HEK293 (cell line): ENCODE data around the gene SYNDIG1.

Experiments
- ATF2 ChIP-seq: fragments of 450-650 bp; formaldehyde crosslinking; IDR thresholded peaks from 2 replicates; pipeline ENCODE4 v1.5.1; 2016; ENCODE audit warnings: missing biosample characterization, missing genetic modification characterization, low read depth
- BCL11B ChIP-seq: fragments of 450-650 bp; formaldehyde crosslinking; IDR thresholded peaks from 2 replicates; pipeline ENCODE4 v1.5.1; 2016; ENCODE audit warnings: low read depth, missing biosample characterization, missing genetic modification characterization
- REST ChIP-seq: fragments of 450-650 bp; formaldehyde crosslinking; IDR thresholded peaks from 2 replicates; pipeline ENCODE4 v1.5.1; 2016; ENCODE audit warnings: missing biosample characterization, missing genetic modification characterization
- ZBTB48 ChIP-seq: fragments of 450-650 bp; formaldehyde crosslinking; IDR thresholded peaks from 2 replicates; pipeline ENCODE4 v1.5.1; 2016; ENCODE audit warnings: missing biosample characterization, missing genetic modification characterization
- ZNF311 ChIP-seq: fragments of 450-650 bp; formaldehyde crosslinking; IDR thresholded peaks from 2 replicates; pipeline ENCODE4 v1.5.1; 2017; ENCODE audit warnings: missing biosample characterization, missing genetic modification characterization, borderline replicate concordance
- ZNF473 ChIP-seq: fragments of 450-650 bp; formaldehyde crosslinking; IDR thresholded peaks from 2 replicates; pipeline ENCODE4 v1.5.1; 2017; ENCODE audit warnings: missing biosample characterization, missing genetic modification characterization
- ZNF768 ChIP-seq: fragments of 450-650 bp; formaldehyde crosslinking; IDR thresholded peaks from 2 replicates; pipeline ENCODE4 v1.5.1; 2018; ENCODE audit warnings: missing biosample characterization, mild to moderate bottlenecking, missing genetic modification characterization
- TF ChIP-seq, protein P1 (sequence below): fragments of 450-650 bp; formaldehyde crosslinking; IDR thresholded peaks from 2 replicates; pipeline ENCODE4 v1.5.1; 2016; ENCODE audit warnings: missing biosample characterization, missing genetic modification characterization
- TF ChIP-seq, protein P2 (sequence below): fragments of 450-650 bp; formaldehyde crosslinking; IDR thresholded peaks from 2 replicates; pipeline ENCODE4 v1.5.1; 2016; ENCODE audit warnings: missing biosample characterization, missing genetic modification characterization, low read depth
- TF ChIP-seq, protein P3 (sequence below): fragments of 450-650 bp; formaldehyde crosslinking; IDR thresholded peaks from 2 replicates; pipeline ENCODE4 v1.5.1; 2016; ENCODE audit warnings: missing biosample characterization, missing genetic modification characterization

GRCh38 chr20:24503352-24503931, 34.0 kb downstream of the SYNDIG1 start:
- TF ChIP-seq, protein P1, sequence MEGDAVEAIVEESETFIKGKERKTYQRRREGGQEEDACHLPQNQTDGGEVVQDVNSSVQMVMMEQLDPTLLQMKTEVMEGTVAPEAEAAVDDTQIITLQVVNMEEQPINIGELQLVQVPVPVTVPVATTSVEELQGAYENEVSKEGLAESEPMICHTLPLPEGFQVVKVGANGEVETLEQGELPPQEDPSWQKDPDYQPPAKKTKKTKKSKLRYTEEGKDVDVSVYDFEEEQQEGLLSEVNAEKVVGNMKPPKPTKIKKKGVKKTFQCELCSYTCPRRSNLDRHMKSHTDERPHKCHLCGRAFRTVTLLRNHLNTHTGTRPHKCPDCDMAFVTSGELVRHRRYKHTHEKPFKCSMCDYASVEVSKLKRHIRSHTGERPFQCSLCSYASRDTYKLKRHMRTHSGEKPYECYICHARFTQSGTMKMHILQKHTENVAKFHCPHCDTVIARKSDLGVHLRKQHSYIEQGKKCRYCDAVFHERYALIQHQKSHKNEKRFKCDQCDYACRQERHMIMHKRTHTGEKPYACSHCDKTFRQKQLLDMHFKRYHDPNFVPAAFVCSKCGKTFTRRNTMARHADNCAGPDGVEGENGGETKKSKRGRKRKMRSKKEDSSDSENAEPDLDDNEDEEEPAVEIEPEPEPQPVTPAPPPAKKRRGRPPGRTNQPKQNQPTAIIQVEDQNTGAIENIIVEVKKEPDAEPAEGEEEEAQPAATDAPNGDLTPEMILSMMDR (tag by site-specific recombination), result no peak
- TF ChIP-seq, protein P2, sequence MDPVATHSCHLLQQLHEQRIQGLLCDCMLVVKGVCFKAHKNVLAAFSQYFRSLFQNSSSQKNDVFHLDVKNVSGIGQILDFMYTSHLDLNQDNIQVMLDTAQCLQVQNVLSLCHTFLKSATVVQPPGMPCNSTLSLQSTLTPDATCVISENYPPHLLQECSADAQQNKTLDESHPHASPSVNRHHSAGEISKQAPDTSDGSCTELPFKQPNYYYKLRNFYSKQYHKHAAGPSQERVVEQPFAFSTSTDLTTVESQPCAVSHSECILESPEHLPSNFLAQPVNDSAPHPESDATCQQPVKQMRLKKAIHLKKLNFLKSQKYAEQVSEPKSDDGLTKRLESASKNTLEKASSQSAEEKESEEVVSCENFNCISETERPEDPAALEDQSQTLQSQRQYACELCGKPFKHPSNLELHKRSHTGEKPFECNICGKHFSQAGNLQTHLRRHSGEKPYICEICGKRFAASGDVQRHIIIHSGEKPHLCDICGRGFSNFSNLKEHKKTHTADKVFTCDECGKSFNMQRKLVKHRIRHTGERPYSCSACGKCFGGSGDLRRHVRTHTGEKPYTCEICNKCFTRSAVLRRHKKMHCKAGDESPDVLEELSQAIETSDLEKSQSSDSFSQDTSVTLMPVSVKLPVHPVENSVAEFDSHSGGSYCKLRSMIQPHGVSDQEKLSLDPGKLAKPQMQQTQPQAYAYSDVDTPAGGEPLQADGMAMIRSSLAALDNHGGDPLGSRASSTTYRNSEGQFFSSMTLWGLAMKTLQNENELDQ, result no peak
- no peak for TF ChIP-seq ZBTB48
- no peak for TF ChIP-seq ZNF768 (tag by site-specific recombination)
- TF ChIP-seq BCL11B (tag by site-specific recombination), result no peak
- no peak for TF ChIP-seq REST
- TF ChIP-seq ZNF473 (tag by site-specific recombination), result no peak
- TF ChIP-seq ATF2 (tag by site-specific recombination), result no peak
- TF ChIP-seq ZNF311, result no peak
- TF ChIP-seq, protein P3, sequence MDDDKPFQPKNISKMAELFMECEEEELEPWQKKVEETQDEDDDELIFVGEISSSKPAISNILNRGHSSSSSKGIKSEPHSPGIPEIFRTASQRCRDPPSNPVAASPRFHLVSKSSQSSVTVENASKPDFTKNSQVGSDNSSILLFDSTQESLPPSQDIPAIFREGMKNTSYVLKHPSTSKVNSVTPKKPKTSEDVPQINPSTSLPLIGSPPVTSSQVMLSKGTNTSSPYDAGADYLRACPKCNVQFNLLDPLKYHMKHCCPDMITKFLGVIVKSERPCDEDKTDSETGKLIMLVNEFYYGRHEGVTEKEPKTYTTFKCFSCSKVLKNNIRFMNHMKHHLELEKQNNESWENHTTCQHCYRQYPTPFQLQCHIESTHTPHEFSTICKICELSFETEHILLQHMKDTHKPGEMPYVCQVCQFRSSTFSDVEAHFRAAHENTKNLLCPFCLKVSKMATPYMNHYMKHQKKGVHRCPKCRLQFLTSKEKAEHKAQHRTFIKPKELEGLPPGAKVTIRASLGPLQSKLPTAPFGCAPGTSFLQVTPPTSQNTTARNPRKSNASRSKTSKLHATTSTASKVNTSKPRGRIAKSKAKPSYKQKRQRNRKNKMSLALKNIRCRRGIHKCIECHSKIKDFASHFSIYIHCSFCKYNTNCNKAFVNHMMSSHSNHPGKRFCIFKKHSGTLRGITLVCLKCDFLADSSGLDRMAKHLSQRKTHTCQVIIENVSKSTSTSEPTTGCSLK (tag by site-specific recombination), result no peak
